ENCODE data around the gene NUMB. TPM values are rescaled to one million over a fixed set of nuclear protein-coding genes. Genes with fewer than 3 reads are reported as not detected.

The NUMB gene
- total and polyA plus RNA-seq, 2 donors (not counting 3 experiments of a cell fraction or from before 2014, with no cell fraction given) = 128 to 164 TPM

GRCh38 chr14:73283608-73284379 is 174.6 kb downstream of the NUMB start:
- CTCF ChIA-PET = interaction anchor here (0.6 to 3.8 kb wide), 8 partner anchors 8 to 188 kb away, joined by 3 to 43 read pairs (median 4); no protein-coding TSS in a partner anchor
- H3K4me3 ChIP-seq (replicated peaks in 1 of 3; ENCODE audit: insufficient read depth in 1 of 3, low read depth in 1 of 3, low read length in 3 of 3) = no peak overlapping the region
- no peaks in the 10 kb centered on the region for H3K9me1 ChIP-seq (replicated peaks; ENCODE audit: control insufficient read depth, extremely low read depth, insufficient read depth, low read length)
- POLR2A ChIA-PET = no interaction called here
- no TSS peak for BruUV-seq (replicated peaks)
- H3K4me2 ChIP-seq (ENCODE audit: insufficient read depth, low read length) = no peak overlapping the region
- intact Hi-C loops (cut with micrococcal nuclease) = no loop called here
- no peaks in the 10 kb centered on the region for H3K79me2 ChIP-seq (ENCODE audit: control insufficient read depth, insufficient read depth, low read length)
- FAIRE-seq (no peak), DNase-seq (ENCODE audit: low read depth, low spot score) (no peak)
- H3K27ac ChIP-seq (ENCODE audit: insufficient read depth, low read depth, low read length) = no peak overlapping the region
- no peaks in the 10 kb centered on the region for H3K4me1 ChIP-seq (ENCODE audit: control insufficient read depth, extremely low read depth, insufficient read depth, low read length)
- no peak for TF ChIP-seq JUN (IDR thresholded peaks at IDR 0.05; ENCODE audit: borderline replicate concordance, insufficient read depth, insufficient read length, low read depth)
- no peak for TF ChIP-seq GATA2 (IDR thresholded peaks at IDR 0.05; ENCODE audit: insufficient read depth, insufficient read length, low read depth, low read length)
- TF ChIP-seq EZH2 (IDR thresholded peaks at IDR 0.05; ENCODE audit: borderline replicate concordance, low read depth, low read length, severe bottlenecking) = no peak
- TF ChIP-seq CTCF (IDR thresholded peaks at IDR 0.05; ENCODE audit: extremely low read depth in 1 of 2, insufficient read depth in 1 of 2, low read depth in 1 of 2, low read length in 2 of 2) = peak in 1 of 2 donors; percentile 25
- TF ChIP-seq POLR2A (IDR thresholded peaks at IDR 0.05; ENCODE audit: low read depth, low read length) = no peak
- H3K36me3 ChIP-seq (ENCODE audit: control insufficient read depth in 2 of 2, extremely low read depth in 1 of 2, insufficient read depth in 2 of 2, low read length in 2 of 2) = peaks cover 16 to 22% of the 10 kb centered on the region in 2 experiments
- H3K9me3 ChIP-seq (replicated peaks; ENCODE audit: control insufficient read depth, insufficient read depth, low read length) = no peaks in the 10 kb centered on the region
- no peaks in the 10 kb centered on the region for H3K27me3 ChIP-seq (ENCODE audit: control insufficient read depth in 2 of 2, insufficient read depth in 2 of 2, low read length in 2 of 2)
- H3K9ac ChIP-seq (replicated peaks; ENCODE audit: extremely low read depth, insufficient read depth, low read length) = no peak overlapping the region
- H4K20me1 ChIP-seq (replicated peaks; ENCODE audit: control insufficient read depth, extremely low read depth, insufficient read depth, low read length) = no peaks in the 10 kb centered on the region
- no peak overlapping the region for H2AFZ ChIP-seq (ENCODE audit: low read depth, low read length)
- dilution Hi-C loops (cut with MboI; ENCODE audit: extremely low pct_ligation_motif_present, low sequenced_read_pairs) = loop anchor here (25.0 kb wide), 1 partner anchor 179 kb away; the partner anchor contains the start of gene NUMB

Data from endothelial cell of umbilical vein (primary cell).